GM12878 (cell line): Measurements from ENCODE around the gene ATP6V1D. TPM values are rescaled to one million over a fixed set of nuclear protein-coding genes. Genes with fewer than 3 reads are reported as not detected.

Source experiments
- ATF3 ChIP-seq: IDR thresholded peaks from 2 replicates; pipeline ENCODE4 v1.6.1; 2011; ENCODE audit warnings: low read depth, mild to moderate bottlenecking, low read length, moderate library complexity, borderline replicate concordance; ENCODE audit errors: extremely low read depth
- BCL11A ChIP-seq: IDR thresholded peaks from 2 replicates; pipeline ENCODE4 v1.6.1; 2011; ENCODE audit warnings: low read depth, low read length
- BMI1 ChIP-seq: fragments of 450-650 bp; IDR thresholded peaks from 2 replicates; pipeline ENCODE4 v1.6.1; 2016; ENCODE audit warnings: mild to moderate bottlenecking, moderate library complexity, borderline replicate concordance
- BRCA1 ChIP-seq: IDR thresholded peaks from 2 replicates; pipeline ENCODE4 v1.6.1; 2011; ENCODE audit warnings: low read depth, low read length, improper control_type of control experiment
- CBX3 ChIP-seq: fragments of 200-600 bp; sonication (generic); IDR thresholded peaks from 2 replicates; pipeline ENCODE4 v1.6.1; 2016; ENCODE audit warnings: low read depth, borderline replicate concordance
- CBX5 ChIP-seq: sonication (generic); IDR thresholded peaks from 2 replicates; pipeline ENCODE4 v1.6.1; 2016; ENCODE audit warnings: low read depth, moderate library complexity, mild to moderate bottlenecking, inconsistent platforms
- EZH2 ChIP-seq: IDR thresholded peaks from 2 replicates; pipeline ENCODE4 v1.6.1; 2012; ENCODE audit warnings: low read depth, mild to moderate bottlenecking, control low read depth, inconsistent platforms, low read length, borderline replicate concordance; ENCODE audit not compliant: control insufficient read depth
- GATAD2B ChIP-seq: fragments of 450-650 bp; conservative IDR thresholded peaks from 2 replicates; pipeline ENCODE4 v1.6.1; 2017; ENCODE audit warnings: low read depth, mild to moderate bottlenecking, moderate library complexity
- PKNOX1 ChIP-seq: fragments of 450-650 bp; IDR thresholded peaks from 2 replicates; pipeline ENCODE4 v1.6.1; 2016; ENCODE audit warnings: mild to moderate bottlenecking
- RB1 ChIP-seq: fragments of 450-650 bp; formaldehyde crosslinking; IDR thresholded peaks from 2 replicates; pipeline ENCODE4 v1.6.1; 2017; ENCODE audit warnings: mild to moderate bottlenecking, borderline replicate concordance
- SMC3 ChIP-seq: IDR thresholded peaks from 2 replicates; pipeline ENCODE4 v1.6.1; 2011; ENCODE audit warnings: low read length, improper control_type of control experiment, borderline replicate concordance
- STAT1 ChIP-seq: fragments of 450-650 bp; conservative IDR thresholded peaks from 2 replicates; pipeline ENCODE4 v1.6.1; 2014; ENCODE audit warnings: antibody characterized with exemption, mild to moderate bottlenecking
- STAT3 ChIP-seq: IDR thresholded peaks from 2 replicates; pipeline ENCODE4 v1.6.1; 2011; ENCODE audit warnings: low read depth, low read length, improper control_type of control experiment
- SUZ12 ChIP-seq: fragments of 200-600 bp; sonication (generic); IDR thresholded peaks from one replicate; pipeline ENCODE4 v1.6.1; 2018; ENCODE audit warnings: antibody characterized with exemption, mild to moderate bottlenecking; ENCODE audit not compliant: unreplicated experiment
- TARDBP ChIP-seq: IDR thresholded peaks from 2 replicates; pipeline ENCODE4 v1.6.1; 2016; ENCODE audit warnings: borderline replicate concordance
- YY1 ChIP-seq: IDR thresholded peaks from 2 replicates; pipeline ENCODE4 v1.6.1; 2011; ENCODE audit warnings: low read depth, mild to moderate bottlenecking, low read length
- polyA plus RNA-seq, 11 experiments: library from polyadenylated mRNA; depleted of rRNA in 4 of 11; unstranded in 6 of 11; stranded (reverse) in 5 of 11; fragments of >200 nt; fragmentation: Nextera tagmentation in 4 of 11; fragmentation: Illumina TruSeq in 1 of 11; extraction: Ambion mirVana in 4 of 11; extraction: Trizol in 1 of 11; gene quantifications; 1 replicate in 1 of 11; 2 replicates in 10 of 11; pipeline versions ENCODE4 v1.2.1 to v1.2.3, GENCODE V29; 2011 to 2016; ENCODE audit warnings: inconsistent platforms in 2 of 11, missing spikeins in 2 of 11, low read depth in 1 of 11
- total RNA-seq, 4 experiments: library from RNA; depleted of rRNA in 3 of 4; stranded (reverse); fragments of >200 nt in 3 of 4; fragmentation: Illumina TruSeq in 1 of 4; extraction: Trizol in 1 of 4; gene quantifications; 2 replicates each; pipeline versions ENCODE4 v1.2.1 to v1.2.3, GENCODE V29; 2013 to 2021
- TF ChIP-seq, protein P1 (sequence below): IDR thresholded peaks from 2 replicates; pipeline ENCODE4 v1.6.1; 2011; ENCODE audit warnings: borderline replicate concordance, low read depth, mild to moderate bottlenecking, moderate library complexity, mixed read lengths, low read length; ENCODE audit not compliant: insufficient read depth; ENCODE audit errors: extremely low read length
- TF ChIP-seq, protein P2 (sequence below), 3 experiments: IDR thresholded peaks in 2 of 3; conservative IDR thresholded peaks in 1 of 3; 2 replicates each; pipeline ENCODE4 v1.5.1; 2011; ENCODE audit warnings: low read depth in 3 of 3, low read length in 3 of 3, mild to moderate bottlenecking in 3 of 3, control low read depth in 2 of 3, moderate library complexity in 2 of 3, inconsistent platforms in 1 of 3, mixed read lengths in 1 of 3; ENCODE audit not compliant: control insufficient read depth in 2 of 3, insufficient read depth in 1 of 3; ENCODE audit errors: extremely low read depth in 1 of 3
- TF ChIP-seq, protein P3 (sequence below): IDR thresholded peaks from 2 replicates; pipeline ENCODE4 v1.6.1; 2011; ENCODE audit warnings: low read depth, low read length, improper control_type of control experiment, borderline replicate concordance
- TF ChIP-seq, protein P4 (sequence below): fragments of 450-650 bp; formaldehyde crosslinking; IDR thresholded peaks from 2 replicates; pipeline ENCODE4 v1.5.0; 2022; ENCODE audit warnings: mild to moderate bottlenecking, missing genetic modification characterization

ATP6V1D gene
- total and polyA plus RNA-seq, 10 of the 15 experiments (the other 5 are each of a cell fraction or from before 2014, with no cell fraction given) = 24.0 to 71.6 (median 47.8) TPM

- TF ChIP-seq ATF3 = peak; percentile 54; the same call in 1 of the 2 replicates
- peak; percentile 10 for TF ChIP-seq YY1
- TF ChIP-seq BRCA1 = no peak
- TF ChIP-seq STAT1 = 0 out of 2 replicates have a peak, but pooled peaks have one; percentile 70
- no peak for TF ChIP-seq CBX3
- no peak for TF ChIP-seq EZH2
- peak; percentile 85 for TF ChIP-seq PKNOX1
- no peak for TF ChIP-seq GATAD2B
- TF ChIP-seq STAT3 = no peak
- TF ChIP-seq, protein P1, sequence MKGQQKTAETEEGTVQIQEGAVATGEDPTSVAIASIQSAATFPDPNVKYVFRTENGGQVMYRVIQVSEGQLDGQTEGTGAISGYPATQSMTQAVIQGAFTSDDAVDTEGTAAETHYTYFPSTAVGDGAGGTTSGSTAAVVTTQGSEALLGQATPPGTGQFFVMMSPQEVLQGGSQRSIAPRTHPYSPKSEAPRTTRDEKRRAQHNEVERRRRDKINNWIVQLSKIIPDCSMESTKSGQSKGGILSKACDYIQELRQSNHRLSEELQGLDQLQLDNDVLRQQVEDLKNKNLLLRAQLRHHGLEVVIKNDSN = peak; percentile 78
- TF ChIP-seq BMI1 = peak; percentile 85
- no peak for TF ChIP-seq CBX5
- TF ChIP-seq, protein P2, sequence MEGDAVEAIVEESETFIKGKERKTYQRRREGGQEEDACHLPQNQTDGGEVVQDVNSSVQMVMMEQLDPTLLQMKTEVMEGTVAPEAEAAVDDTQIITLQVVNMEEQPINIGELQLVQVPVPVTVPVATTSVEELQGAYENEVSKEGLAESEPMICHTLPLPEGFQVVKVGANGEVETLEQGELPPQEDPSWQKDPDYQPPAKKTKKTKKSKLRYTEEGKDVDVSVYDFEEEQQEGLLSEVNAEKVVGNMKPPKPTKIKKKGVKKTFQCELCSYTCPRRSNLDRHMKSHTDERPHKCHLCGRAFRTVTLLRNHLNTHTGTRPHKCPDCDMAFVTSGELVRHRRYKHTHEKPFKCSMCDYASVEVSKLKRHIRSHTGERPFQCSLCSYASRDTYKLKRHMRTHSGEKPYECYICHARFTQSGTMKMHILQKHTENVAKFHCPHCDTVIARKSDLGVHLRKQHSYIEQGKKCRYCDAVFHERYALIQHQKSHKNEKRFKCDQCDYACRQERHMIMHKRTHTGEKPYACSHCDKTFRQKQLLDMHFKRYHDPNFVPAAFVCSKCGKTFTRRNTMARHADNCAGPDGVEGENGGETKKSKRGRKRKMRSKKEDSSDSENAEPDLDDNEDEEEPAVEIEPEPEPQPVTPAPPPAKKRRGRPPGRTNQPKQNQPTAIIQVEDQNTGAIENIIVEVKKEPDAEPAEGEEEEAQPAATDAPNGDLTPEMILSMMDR (IDR thresholded peaks at IDR 0.05 in 2 of 3, conservative IDR thresholded peaks at IDR 0.05 in 1 of 3; ENCODE audit: control insufficient read depth in 2 of 3, extremely low read depth in 1 of 3, insufficient read depth in 1 of 3, low read depth in 3 of 3, low read length in 3 of 3) = peak; percentile 94 to 100 (median 96); a peak in 5 of 6 replicates
- TF ChIP-seq, protein P3, sequence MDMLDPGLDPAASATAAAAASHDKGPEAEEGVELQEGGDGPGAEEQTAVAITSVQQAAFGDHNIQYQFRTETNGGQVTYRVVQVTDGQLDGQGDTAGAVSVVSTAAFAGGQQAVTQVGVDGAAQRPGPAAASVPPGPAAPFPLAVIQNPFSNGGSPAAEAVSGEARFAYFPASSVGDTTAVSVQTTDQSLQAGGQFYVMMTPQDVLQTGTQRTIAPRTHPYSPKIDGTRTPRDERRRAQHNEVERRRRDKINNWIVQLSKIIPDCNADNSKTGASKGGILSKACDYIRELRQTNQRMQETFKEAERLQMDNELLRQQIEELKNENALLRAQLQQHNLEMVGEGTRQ = peak; percentile 86
- TF ChIP-seq, protein P4, sequence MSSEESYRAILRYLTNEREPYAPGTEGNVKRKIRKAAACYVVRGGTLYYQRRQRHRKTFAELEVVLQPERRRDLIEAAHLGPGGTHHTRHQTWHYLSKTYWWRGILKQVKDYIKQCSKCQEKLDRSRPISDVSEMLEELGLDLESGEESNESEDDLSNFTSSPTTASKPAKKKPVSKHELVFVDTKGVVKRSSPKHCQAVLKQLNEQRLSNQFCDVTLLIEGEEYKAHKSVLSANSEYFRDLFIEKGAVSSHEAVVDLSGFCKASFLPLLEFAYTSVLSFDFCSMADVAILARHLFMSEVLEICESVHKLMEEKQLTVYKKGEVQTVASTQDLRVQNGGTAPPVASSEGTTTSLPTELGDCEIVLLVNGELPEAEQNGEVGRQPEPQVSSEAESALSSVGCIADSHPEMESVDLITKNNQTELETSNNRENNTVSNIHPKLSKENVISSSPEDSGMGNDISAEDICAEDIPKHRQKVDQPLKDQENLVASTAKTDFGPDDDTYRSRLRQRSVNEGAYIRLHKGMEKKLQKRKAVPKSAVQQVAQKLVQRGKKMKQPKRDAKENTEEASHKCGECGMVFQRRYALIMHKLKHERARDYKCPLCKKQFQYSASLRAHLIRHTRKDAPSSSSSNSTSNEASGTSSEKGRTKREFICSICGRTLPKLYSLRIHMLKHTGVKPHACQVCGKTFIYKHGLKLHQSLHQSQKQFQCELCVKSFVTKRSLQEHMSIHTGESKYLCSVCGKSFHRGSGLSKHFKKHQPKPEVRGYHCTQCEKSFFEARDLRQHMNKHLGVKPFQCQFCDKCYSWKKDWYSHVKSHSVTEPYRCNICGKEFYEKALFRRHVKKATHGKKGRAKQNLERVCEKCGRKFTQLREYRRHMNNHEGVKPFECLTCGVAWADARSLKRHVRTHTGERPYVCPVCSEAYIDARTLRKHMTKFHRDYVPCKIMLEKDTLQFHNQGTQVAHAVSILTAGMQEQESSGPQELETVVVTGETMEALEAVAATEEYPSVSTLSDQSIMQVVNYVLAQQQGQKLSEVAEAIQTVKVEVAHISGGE = no peak
- TF ChIP-seq SMC3 = no peak
- no peak for TF ChIP-seq BCL11A
- no peak; the same call in 1 of the 2 replicates for TF ChIP-seq RB1
- no peak for TF ChIP-seq TARDBP
- TF ChIP-seq SUZ12 = no peak
These were observed at the start of gene ATP6V1D, which contains the start of gene EIF2S1 (continued) for GRCh38 chr14:67359775-67360469.
